Measurements from ENCODE around the gene BCKDHA.

- TF ChIP-seq CTCF (IDR thresholded peaks at IDR 0.05) (no peak), POLR2A (IDR thresholded peaks at IDR 0.05) (no peak)
Observed at GRCh38 chr19:41376998-41377365, 20.6 kb upstream of the BCKDHA start.

Data from esophagus squamous epithelium (tissue), 4 donors.